Measurements from ENCODE around the gene UMAD1. TPM values are rescaled to one million over a fixed set of nuclear protein-coding genes. Genes with fewer than 3 reads are reported as not detected.
"Not testable (repeated sequence)": the region's sequence is repeated elsewhere in the genome, so short reads cannot be mapped to it uniquely, and the experiment has no call there.

Gene UMAD1
- total and polyA plus RNA-seq, 12 donors = 7.4 to 77.4 (median 24.4) TPM

DNA sequence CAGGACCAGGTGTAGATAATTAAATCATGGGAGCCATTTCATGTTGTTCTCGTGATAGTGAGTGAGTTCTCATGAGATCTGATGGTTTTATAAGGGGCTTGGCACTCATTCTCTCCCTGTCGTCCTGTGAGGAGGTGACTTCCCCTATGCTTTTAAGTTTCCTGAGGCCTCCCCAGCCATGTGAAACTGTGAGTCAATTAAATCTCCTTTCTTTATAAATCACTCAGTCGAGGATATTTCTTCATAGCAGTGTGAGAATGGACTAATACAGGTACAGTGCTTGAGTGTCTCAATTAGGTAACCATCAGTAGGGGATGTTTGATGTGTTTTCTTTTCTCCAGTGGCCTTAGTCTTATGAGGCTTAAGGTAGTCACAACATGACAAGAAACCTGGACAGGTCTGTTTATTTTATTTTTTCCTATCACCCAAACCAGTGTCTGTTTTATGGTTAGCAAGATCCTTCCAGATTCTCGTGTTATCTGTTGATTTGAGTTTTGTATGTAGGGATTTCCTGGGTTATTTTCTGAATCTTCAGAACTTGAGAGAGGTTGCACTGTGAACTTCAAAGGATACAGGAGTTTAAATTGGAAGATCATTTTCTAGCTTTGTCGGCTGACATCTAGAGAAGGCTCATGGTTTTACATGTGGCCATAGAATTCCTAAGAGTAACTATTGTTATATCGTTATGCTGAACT, 32.1 kb downstream of the UMAD1 start:
- DNase-seq = no peak
- Histone ChIP-seq H3K4me1 (replicated peaks in 1 of 2) (peaks cover 0 to 9% of the 10 kb centered on the region in 2 donors), H3K27ac (no peak overlapping the region), H3K36me3 (replicated peaks in 1 of 2) (no peaks in the 10 kb centered on the region), H3K4me3 (no peak overlapping the region), H3K27me3 (no peaks in the 10 kb centered on the region), H3K9me3 (replicated peaks in 1 of 3) (no peaks in the 10 kb centered on the region)
- TF ChIP-seq, protein P1, sequence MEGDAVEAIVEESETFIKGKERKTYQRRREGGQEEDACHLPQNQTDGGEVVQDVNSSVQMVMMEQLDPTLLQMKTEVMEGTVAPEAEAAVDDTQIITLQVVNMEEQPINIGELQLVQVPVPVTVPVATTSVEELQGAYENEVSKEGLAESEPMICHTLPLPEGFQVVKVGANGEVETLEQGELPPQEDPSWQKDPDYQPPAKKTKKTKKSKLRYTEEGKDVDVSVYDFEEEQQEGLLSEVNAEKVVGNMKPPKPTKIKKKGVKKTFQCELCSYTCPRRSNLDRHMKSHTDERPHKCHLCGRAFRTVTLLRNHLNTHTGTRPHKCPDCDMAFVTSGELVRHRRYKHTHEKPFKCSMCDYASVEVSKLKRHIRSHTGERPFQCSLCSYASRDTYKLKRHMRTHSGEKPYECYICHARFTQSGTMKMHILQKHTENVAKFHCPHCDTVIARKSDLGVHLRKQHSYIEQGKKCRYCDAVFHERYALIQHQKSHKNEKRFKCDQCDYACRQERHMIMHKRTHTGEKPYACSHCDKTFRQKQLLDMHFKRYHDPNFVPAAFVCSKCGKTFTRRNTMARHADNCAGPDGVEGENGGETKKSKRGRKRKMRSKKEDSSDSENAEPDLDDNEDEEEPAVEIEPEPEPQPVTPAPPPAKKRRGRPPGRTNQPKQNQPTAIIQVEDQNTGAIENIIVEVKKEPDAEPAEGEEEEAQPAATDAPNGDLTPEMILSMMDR (IDR thresholded peaks at IDR 0.05) = no peak
- TF ChIP-seq POLR2A (IDR thresholded peaks at IDR 0.05) = no peak
- intact Hi-C loops (cut with DNase I) = no loop called here
- 78 to 86% (median 81%) methylated on average over 6 of the region's 6 CpGs for WGBS, 4 donors

DNA sequence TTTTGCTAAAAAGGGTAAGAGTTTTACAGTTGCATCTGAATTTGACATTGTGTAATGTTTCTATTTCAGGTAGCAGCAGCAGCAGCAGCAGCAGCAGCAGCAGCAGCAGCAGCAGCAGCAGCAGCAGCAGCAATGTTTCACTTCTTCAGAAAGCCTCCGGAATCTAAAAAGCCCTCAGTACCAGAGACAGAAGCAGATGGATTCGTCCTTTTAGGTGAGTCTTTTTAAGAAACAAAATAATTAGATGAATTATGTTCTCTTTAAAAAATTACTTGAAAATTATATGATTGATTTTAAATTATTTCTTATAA, 32.6 kb downstream of the UMAD1 start:
- peaks cover 0 to 9% of the 10 kb centered on the region in 2 donors for H3K4me1 ChIP-seq (replicated peaks in 1 of 2)
- intact Hi-C loops (cut with DNase I) = no loop called here
- no peak for DNase-seq
- H3K9me3 ChIP-seq (replicated peaks in 1 of 3) = no peaks in the 10 kb centered on the region
- 78 to 85% (median 82%) methylated on average over 2 of the region's 2 CpGs for WGBS, 4 donors
- no peaks in the 10 kb centered on the region for H3K27me3 ChIP-seq
- H3K36me3 ChIP-seq (replicated peaks in 1 of 2) = no peaks in the 10 kb centered on the region
- TF ChIP-seq POLR2A (IDR thresholded peaks at IDR 0.05) = no peak
- TF ChIP-seq, protein P1 (IDR thresholded peaks at IDR 0.05) = no peak
- no peak overlapping the region for H3K27ac ChIP-seq
- no peak overlapping the region for H3K4me3 ChIP-seq

DNA sequence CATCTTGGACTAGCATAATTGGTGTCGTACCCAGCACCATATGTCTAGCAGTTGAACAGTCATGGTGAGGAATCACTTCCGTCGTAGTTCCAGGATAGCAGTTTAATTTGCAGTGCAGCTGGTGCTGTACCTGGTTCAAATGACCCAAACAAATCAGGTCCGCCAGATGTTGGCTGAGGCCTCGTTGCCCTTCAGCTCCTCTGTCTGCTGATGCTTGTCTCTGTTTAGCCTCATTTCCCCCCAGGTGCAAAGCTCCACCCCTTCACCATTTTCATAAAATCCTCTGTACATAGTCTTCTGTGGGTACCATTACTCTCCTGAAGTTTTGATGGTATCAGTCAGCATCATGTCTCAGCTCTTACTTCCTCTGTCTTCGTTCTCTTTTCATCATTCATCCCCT, 35.1 kb downstream of the UMAD1 start:
- Histone ChIP-seq H3K9me3 (replicated peaks in 1 of 3) (no peaks in the 10 kb centered on the region), H3K27ac (no peak overlapping the region), H3K36me3 (replicated peaks in 1 of 2) (no peaks in the 10 kb centered on the region), H3K27me3 (no peaks in the 10 kb centered on the region), H3K4me3 (no peak overlapping the region), H3K4me1 (replicated peaks in 1 of 2) (peaks cover 0 to 9% of the 10 kb centered on the region in 2 donors)
- DNase-seq = no peak
- no peak for TF ChIP-seq POLR2A (IDR thresholded peaks at IDR 0.05)
- TF ChIP-seq, protein P1 (IDR thresholded peaks at IDR 0.05) = no peak
- intact Hi-C loops (cut with DNase I) = no loop called here
- 81 to 93% (median 85%) methylated on average over 6 of the region's 6 CpGs for WGBS, 4 donors

DNA sequence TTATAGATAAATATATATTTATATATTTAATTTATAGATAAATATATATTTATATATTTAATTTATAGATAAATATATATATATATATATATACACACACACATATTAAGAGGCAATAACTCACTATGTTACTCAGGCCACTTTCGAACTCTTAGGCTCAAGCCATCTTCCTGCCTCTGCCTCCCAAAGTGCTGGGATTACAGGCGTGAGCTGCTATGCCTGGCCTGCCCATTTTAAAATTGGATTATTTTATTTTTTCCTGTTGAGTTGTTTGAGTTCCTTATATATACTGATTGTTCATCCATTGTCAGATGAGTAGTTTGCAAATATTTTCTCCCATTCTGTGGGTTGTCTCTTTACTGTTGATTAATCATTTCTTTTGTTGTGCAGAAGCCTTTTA, 39.1 kb downstream of the UMAD1 start:
- not testable (repeated sequence) for H3K36me3 ChIP-seq (replicated peaks in 1 of 2); H3K9me3 ChIP-seq (replicated peaks in 1 of 3); H3K27me3 ChIP-seq; H3K27ac ChIP-seq; H3K4me3 ChIP-seq; DNase-seq
- H3K4me1 ChIP-seq (replicated peaks in 1 of 2) = peaks cover 0 to 25% of the 10 kb centered on the region in 2 donors
- intact Hi-C loops (cut with DNase I) = loop anchor here in 1 of 2 donors (2.0 kb wide), 1 partner anchor 81 kb away; no protein-coding TSS in a partner anchor
- 96 to 100% (median 97%) methylated on average over 2 of the region's 2 CpGs for WGBS, 4 donors
